Measurements from ENCODE around the gene PODXL2.

PODXL2 gene

DNA sequence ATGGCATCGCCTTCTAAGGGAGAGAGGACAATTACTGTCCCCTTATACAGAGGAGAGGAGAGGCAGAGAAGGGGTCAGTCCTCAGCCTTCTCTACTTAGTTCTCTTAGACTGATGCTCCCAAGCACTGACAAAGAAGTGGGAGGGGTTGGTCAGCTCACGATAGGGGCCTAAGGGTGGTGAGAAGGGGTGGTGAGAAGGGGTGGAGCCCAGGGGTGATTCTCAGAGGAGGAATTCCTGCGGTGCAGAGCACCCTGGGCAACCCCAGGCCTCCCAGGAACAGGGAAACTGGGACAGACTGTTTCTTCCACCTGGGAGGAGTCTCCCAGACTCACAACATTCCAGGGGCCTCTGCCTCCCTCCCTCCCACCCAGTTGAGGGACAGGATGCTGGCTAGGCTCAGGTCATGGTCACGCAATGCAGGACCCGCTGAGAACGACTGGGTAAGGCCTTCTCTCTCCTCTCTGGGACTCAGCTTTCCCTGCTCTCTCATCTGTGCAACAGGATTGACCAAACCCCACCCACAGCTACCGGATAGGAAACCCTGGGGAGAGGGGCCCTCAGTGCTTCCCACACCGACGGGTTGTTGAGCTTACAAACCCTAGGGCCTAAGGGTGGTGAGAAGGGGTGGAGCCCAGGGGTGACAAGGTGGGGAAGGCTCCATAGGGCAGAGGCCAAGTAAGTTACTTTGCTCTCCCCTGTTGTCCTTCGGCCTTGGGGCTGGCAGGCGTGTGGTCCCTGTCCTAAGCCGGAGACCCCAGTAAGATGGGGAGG, 40.0 kb upstream of the PODXL2 start:
- H3K4me3 ChIP-seq (ENCODE audit: low read length): peak overlapping the region; percentile 73
- TF ChIP-seq, protein P1, sequence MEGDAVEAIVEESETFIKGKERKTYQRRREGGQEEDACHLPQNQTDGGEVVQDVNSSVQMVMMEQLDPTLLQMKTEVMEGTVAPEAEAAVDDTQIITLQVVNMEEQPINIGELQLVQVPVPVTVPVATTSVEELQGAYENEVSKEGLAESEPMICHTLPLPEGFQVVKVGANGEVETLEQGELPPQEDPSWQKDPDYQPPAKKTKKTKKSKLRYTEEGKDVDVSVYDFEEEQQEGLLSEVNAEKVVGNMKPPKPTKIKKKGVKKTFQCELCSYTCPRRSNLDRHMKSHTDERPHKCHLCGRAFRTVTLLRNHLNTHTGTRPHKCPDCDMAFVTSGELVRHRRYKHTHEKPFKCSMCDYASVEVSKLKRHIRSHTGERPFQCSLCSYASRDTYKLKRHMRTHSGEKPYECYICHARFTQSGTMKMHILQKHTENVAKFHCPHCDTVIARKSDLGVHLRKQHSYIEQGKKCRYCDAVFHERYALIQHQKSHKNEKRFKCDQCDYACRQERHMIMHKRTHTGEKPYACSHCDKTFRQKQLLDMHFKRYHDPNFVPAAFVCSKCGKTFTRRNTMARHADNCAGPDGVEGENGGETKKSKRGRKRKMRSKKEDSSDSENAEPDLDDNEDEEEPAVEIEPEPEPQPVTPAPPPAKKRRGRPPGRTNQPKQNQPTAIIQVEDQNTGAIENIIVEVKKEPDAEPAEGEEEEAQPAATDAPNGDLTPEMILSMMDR (conservative IDR thresholded peaks at IDR 0.05; ENCODE audit: low read depth, low read length): no peak
- no peak for DNase-seq (ENCODE audit: low read depth)

DNA sequence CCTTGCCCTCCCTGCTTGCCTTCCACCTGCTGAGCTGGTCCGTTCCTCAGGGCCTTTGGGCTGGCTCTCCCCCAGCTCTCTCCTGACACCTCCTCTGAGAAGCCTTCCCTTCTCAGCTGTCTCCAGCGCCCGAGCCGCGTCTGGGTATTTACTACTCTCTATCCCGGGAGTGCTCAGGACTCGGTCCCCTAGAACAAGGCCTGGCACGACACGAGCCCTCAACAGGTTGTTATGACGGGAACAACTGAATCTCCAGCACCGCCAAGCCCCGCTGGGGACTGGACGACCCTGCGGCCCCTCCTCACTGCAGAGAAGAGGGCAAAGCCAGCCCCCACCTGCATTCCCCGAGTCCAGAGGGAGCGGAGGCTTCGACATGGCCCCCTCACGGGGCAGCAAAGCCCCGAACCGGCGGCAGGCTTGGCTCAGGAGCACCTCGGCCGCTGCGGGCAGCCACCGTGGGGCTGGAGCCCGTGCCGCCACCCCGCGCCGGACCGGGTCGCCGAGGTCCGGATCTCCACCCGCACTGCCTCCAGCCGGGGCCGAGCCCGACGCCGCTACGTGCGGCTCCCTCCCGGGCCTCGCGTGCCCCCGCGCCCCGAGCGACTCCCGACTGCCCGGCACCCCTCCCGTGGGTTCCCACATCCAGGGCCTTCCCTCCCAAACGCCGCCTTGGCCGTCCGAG, 39.2 kb upstream of the PODXL2 start:
- peak overlapping the region; percentile 73 for H3K4me3 ChIP-seq (ENCODE audit: low read length)
- TF ChIP-seq, protein P1 (conservative IDR thresholded peaks at IDR 0.05; ENCODE audit: low read depth, low read length): no peak
- no peak for DNase-seq (ENCODE audit: low read depth)

DNA sequence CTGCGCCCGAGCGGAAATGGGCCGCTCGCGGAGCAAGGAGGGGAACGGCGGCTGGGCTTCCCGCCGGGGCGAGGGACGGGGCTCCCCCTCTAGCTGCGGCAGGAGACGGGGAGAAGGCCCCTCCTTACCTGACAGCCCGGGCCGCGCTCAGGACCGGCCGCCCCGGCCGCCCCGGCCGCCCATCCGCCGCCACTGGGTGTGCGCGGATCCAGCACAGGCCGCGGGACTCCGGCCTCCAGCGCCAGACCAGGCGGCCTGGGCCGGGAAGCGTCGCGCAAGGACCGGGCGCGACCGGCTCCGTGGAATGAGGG, 38.7 kb upstream of the PODXL2 start:
- DNase-seq (ENCODE audit: low read depth): no peak
- TF ChIP-seq, protein P1 (conservative IDR thresholded peaks at IDR 0.05; ENCODE audit: low read depth, low read length): no peak
- H3K4me3 ChIP-seq (ENCODE audit: low read length): peak overlapping the region; percentile 73

DNA sequence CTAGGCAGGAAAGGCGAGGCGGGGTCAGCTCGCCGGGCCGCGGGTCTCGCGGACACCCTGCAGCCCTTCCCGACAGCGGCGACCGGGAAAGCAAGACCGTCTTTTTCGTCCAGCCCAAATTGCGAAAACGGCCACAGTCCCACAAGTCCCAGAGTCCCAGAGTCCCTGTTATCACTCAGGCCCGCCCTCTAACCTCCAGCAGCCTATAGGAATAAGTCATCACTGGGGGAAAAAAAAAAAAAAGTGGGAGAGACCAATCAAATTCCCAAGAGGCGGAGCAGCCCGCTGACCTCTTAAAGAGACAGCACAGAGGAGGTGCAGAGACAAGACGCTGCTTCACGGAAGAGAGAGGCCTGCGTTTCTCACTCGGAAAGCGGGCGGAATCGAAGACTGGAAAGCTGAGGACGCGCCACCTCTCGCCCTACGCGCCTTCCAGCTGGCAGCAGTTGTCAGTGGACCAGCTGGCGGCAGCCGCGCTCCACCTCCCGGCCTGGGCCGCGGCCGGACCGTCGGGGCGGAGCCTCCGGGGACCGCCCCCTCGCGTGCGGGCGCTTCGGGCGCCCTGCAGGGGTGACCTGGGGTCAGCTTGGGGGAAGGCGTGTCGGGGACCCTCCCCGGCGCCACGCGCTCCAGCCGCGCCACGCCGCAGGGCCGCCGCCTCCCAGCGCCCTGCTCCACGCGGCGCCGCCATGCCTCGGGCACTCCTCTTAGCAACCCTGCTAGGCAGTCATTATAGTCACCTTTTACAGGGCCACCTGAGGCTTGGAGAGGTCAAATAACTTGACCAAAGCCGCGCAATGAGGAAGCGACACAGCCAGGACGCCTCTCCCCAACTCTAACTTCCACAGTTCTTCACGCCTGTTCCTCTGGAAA, 38.2 kb upstream of the PODXL2 start, which contains the start of gene TPRA1:
Gene TPRA1, minus strand, starts transcription at position 141 of the 873 bp plus-strand sequence. CDS start 10,587 bp downstream, outside the sequence.
- peak within 1 kb of the TSS; percentile 73 for H3K4me3 ChIP-seq (ENCODE audit: low read length)
- TF ChIP-seq, protein P1 (conservative IDR thresholded peaks at IDR 0.05; ENCODE audit: low read depth, low read length): peak; percentile 7
- peak; percentile 92 for DNase-seq (ENCODE audit: low read depth)

DNA sequence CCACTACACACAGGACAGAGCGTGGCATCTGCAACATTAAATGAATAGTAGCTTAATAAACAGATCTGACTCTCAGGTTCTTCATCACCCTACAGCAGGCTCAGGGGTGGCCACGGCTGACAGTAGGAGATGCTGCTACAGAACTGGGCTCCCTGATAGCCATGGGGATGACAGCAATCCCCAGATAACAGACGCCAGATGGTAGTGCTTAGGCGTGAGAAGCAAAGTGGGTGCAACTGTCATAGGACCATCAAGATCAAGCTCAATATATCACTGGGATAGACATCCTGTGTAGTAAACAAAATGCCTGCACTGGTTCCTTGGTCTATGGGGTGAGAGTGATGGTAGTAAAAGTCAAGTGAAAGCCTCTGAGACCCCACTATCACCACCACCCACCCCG, 35.8 kb upstream of the PODXL2 start:
- no peak for DNase-seq (ENCODE audit: low read depth)
- TF ChIP-seq, protein P1 (conservative IDR thresholded peaks at IDR 0.05; ENCODE audit: low read depth, low read length): no peak
- no peak overlapping the region for H3K4me3 ChIP-seq (ENCODE audit: low read length)

DNA sequence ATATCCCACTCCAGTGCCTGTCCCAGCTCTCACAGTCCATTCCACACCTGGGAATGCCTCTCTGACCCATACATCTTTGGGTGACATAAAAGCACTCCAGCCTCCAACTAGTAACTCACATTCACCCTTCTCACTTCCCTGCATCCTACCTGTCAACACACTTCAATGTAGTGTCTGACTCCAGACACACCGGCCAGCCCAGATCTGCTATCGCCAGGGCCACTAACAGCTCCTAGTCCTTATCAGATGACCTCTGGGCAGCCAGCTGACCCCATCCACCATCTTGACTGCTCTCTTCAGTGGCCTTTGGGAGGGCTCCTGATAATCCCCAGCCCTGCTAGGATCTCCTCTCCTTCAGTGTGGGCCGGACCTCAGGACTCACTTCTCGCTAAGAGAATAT, 33.7 kb upstream of the PODXL2 start:
- no peak for DNase-seq (ENCODE audit: low read depth)
- TF ChIP-seq, protein P1 (conservative IDR thresholded peaks at IDR 0.05; ENCODE audit: low read depth, low read length): no peak
- H3K4me3 ChIP-seq (ENCODE audit: low read length): no peak overlapping the region
